Measurements from ENCODE around the gene KCNMA1. TPM values are rescaled to one million over a fixed set of nuclear protein-coding genes. Genes with fewer than 3 reads are reported as not detected.

KCNMA1 gene
- total and polyA plus RNA-seq, 9 of the 15 experiments (the other 6 are each of a cell fraction or from before 2014, with no cell fraction given): 0.01 to 0.95 (median 0.15) TPM; not detected in 4

GRCh38 chr10:77641344-77641743 lies 3.7 kb upstream of the KCNMA1 start:
- H3K9ac ChIP-seq (ENCODE audit: insufficient read depth in 1 of 2, low read depth in 2 of 2, low read length in 2 of 2): no peak overlapping the region
- H3K27me3 ChIP-seq (ENCODE audit: control insufficient read depth in 2 of 2, insufficient read depth in 2 of 2, low read length in 2 of 2): peaks cover 9 to 24% of the 10 kb centered on the region in 2 experiments; a peak in 4 of 5 replicates
- CTCF ChIA-PET (ENCODE audit: low intra/inter-chr PET ratio): interaction anchor here (0.6 to 2.9 kb wide), 11 partner anchors 121 to 477 kb away, joined by 3 to 25 read pairs (median 7); no protein-coding TSS in a partner anchor
- in situ Hi-C loops (cut with MboI) (loop anchor here (5.0 to 25.0 kb wide), 2 partner anchors 254 to 474 kb away; no protein-coding TSS in a partner anchor), intact Hi-C loops (cut with micrococcal nuclease) (loop anchor here (1.0 to 10.0 kb wide), 5 partner anchors 107 to 467 kb away; no protein-coding TSS in a partner anchor)
- no peak overlapping the region for H3K4me2 ChIP-seq (ENCODE audit: insufficient read depth, low read length)
- H3K9me1 ChIP-seq (ENCODE audit: control insufficient read depth, insufficient read depth, low read length): no peaks in the 10 kb centered on the region
- H3K79me2 ChIP-seq (ENCODE audit: control insufficient read depth, insufficient read depth, low read length): no peaks in the 10 kb centered on the region
- DNase-seq (ENCODE audit: extremely low read depth in 1 of 4, low spot score in 3 of 4): no peak
- POLR2A ChIA-PET: no interaction called here
- no peaks in the 10 kb centered on the region for H3K9me3 ChIP-seq (replicated peaks; ENCODE audit: control insufficient read depth, insufficient read depth, low read depth, low read length)
- H3K4me3 ChIP-seq: no peak overlapping the region
- H3K27ac ChIP-seq (ENCODE audit: extremely low read depth, low read depth, low read length): no peak overlapping the region
- H3K36me3 ChIP-seq (ENCODE audit: control insufficient read depth, insufficient read depth, low read length): no peaks in the 10 kb centered on the region
- FAIRE-seq: no peak
- peak; percentile 41; the same call in 2 of the 3 replicates for ATAC-seq
- WGBS (ENCODE audit: insufficient coverage, low coverage, missing lambda C conversion rate): 0% methylated on average over 1 of the region's 1 CpG
- no peak overlapping the region for H2AFZ ChIP-seq (ENCODE audit: low read depth, low read length)
- no peaks in the 10 kb centered on the region for H3K4me1 ChIP-seq (replicated peaks in 1 of 2; ENCODE audit: control insufficient read depth in 2 of 2, insufficient read depth in 2 of 2, low read length in 2 of 2)
- no peaks in the 10 kb centered on the region; the same call in 1 of the 2 replicates for H4K20me1 ChIP-seq (replicated peaks; ENCODE audit: control insufficient read depth, insufficient read depth, low read length)
- TF ChIP-seq BCL6 (CRISPR knock-in tag; IDR thresholded peaks at IDR 0.05) (no peak), ZNF217 (CRISPR knock-in tag; IDR thresholded peaks at IDR 0.05) (no peak), KDM5B (IDR thresholded peaks at IDR 0.05; ENCODE audit: insufficient replicate concordance, low read depth, low read length) (no peak), ZNF518B (CRISPR knock-in tag; IDR thresholded peaks at IDR 0.05) (no peak), ZNF174 (CRISPR knock-in tag; IDR thresholded peaks at IDR 0.05) (no peak), KLF16 (IDR thresholded peaks at IDR 0.05) (no peak), ZNF133 (CRISPR knock-in tag; IDR thresholded peaks at IDR 0.05) (no peak), RUNX1 (IDR thresholded peaks at IDR 0.05; ENCODE audit: low read depth) (no peak), DNMT1 (IDR thresholded peaks at IDR 0.05) (no peak), BRCA1 (IDR thresholded peaks at IDR 0.05) (no peak), BRCA1 (CRISPR knock-in tag; IDR thresholded peaks at IDR 0.05) (no peak), CAMTA2 (CRISPR knock-in tag; conservative IDR thresholded peaks at IDR 0.05) (no peak), HNRNPL (IDR thresholded peaks at IDR 0.05; ENCODE audit: low read depth, low read length) (no peak), TFE3 (CRISPR knock-in tag; IDR thresholded peaks at IDR 0.05) (no peak), ZNF232 (CRISPR knock-in tag; IDR thresholded peaks at IDR 0.05) (no peak), THAP12 (CRISPR knock-in tag; IDR thresholded peaks at IDR 0.05) (no peak), SMARCC2 (IDR thresholded peaks at IDR 0.05; ENCODE audit: low read depth) (no peak)
- BruUV-seq (replicated peaks): no TSS peak
